ENCODE measurements around the gene IQCF2.
A peak's percentile ranks its signal among the peaks of the same experiment; 100 is the strongest.
"Not testable (repeated sequence)": the region's sequence is repeated elsewhere in the genome, so short reads cannot be mapped to it uniquely, and the experiment has no call there.

IQCF2 gene

DNA sequence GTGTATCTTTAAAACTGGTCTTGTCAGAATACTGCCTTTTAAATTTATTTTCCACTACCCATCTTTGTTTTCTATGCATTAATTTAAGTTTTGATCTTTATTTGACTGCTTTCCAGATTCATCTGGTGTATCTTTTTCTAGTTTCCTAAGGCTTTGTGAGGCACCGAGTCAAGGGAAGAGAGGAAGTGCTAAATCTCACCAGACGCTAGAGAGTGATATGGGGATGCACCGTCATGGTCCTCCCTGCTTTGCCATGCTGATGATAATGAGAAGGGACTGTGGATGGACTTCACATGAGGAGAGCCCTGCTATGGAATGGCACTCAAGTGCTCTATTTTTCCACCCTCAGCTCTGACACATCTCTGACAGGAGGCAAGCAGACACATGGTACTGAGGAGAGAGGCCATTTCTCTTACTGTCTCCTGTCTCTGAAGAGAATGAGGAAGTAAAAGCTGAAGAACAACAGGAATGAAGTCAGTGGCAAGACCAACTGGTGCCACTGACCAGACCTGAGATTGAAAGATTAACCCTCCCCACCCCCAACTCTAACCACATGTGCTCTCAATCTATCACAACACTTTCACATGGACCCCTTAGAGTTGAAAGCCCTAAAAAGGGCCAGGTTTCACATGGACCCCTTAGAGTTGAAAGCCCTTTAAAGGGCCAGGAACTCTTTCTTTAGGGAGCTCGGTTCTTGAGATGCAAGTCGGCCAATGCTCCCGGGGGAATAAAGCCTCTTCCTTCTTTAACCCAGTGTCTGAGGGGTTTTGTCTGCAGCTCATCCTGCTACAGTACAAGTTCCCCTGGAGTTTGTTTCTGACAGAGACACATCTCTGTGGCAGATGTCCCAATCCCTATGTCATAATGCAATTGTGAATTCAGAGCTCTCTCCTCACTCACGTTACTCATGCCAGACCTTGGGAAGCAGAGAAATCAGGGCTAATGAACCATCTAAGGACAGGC is at the start of gene IQCF2:
IQCF2 (plus strand) TSS at position 913 of the 963 bp plus-strand sequence. CDS start 52 bp downstream, outside the sequence.
- no peak for FAIRE-seq
- TF ChIP-seq POLR2A (IDR thresholded peaks at IDR 0.05; ENCODE audit: low read depth, low read length): no peak
- DNase-seq (ENCODE audit: insufficient read length, low spot score): no peak

DNA sequence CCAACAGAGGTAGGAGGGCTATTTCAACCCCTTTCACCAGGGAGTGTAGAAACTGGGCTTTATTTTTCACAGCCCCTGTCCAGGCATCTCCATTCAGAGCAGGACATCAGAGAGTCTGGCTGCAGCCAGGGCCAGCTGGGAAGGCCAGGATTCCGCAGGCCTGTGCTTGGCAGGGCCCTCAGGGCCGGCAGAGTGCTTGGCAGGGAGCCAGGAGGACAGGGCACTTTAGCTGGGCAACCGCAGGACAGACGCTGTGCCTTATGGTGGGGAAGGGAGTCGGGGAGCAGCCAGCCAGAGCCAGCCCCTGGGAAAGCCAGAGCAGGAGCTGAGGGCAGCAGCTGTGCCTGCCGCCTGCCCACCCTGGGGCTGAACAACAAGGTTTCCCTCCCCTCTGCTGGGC is 47.9 kb upstream of the IQCF2 start:
- TF ChIP-seq POLR2A (IDR thresholded peaks at IDR 0.05; ENCODE audit: low read depth, low read length): no peak
- FAIRE-seq (no peak), DNase-seq (ENCODE audit: insufficient read length, low spot score) (no peak)

DNA sequence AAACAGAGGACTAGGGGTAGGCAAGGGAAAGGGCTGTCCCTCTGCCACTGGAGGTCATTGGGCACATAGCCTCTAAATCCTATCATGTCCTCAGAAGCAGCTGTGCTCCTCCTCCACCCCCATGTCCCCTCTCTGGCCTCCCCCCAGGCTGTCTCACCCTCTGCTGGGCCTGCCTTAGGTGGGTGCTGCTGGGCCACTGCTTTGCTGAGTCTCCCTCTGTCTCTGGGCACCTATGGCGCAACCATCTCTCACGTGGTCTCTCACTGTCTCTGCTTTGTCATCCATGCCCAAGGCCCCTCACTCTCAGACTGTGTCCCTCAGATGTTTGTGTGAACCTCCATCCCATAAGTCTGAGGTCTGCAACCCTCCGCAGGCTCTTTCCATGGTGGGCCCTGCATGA is 47.4 kb upstream of the IQCF2 start:
- FAIRE-seq (no peak), DNase-seq (ENCODE audit: insufficient read length, low spot score) (no peak)
- TF ChIP-seq POLR2A (IDR thresholded peaks at IDR 0.05; ENCODE audit: low read depth, low read length): no peak

DNA sequence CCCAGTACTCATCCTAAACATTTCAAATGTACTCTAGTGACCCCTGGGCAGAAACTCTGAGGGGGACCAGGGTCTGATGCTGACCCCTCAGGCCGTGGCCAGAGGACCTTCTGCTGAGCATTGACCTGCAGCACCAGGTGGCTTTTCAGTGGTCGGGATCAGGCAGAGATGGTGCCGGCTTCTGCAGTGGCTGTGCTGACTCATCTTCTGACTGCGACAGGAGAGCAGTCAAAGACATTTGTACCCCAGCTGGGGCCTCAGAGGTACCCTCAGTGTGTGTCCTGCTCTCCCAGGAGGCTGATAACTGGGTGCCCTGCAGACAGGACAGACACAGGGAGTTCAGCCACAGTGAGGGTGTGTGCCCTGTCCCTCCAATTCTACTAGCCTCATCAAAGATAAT is 45.8 kb upstream of the IQCF2 start:
- FAIRE-seq: no peak
- no peak for TF ChIP-seq POLR2A (IDR thresholded peaks at IDR 0.05; ENCODE audit: low read depth, low read length)

DNA sequence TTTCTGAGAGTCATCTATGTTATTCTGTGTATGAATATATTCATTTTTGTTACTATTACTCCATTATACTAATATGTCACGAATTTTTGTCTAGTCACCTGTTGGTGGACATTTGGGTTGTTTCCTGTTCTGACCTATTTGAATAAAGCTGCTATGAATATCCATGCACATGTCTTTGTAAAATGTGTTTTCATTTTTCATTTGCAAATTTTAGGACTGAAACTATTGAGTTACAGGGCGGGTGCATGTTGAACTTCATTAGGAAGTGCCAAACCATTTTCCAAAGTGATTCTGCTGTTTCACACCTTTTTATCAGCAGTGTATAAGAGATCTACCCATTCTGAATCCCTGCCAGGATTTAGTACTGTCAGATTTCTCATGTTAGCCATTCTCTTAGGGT is 44.7 kb upstream of the IQCF2 start:
- TF ChIP-seq POLR2A (IDR thresholded peaks at IDR 0.05; ENCODE audit: low read depth, low read length): no peak
- FAIRE-seq: no peak
- DNase-seq (ENCODE audit: insufficient read length, low spot score): no peak

More for the DNA sequence above, 45.8 kb upstream of the IQCF2 start:
- DNase-seq (ENCODE audit: insufficient read length, low spot score): no peak

DNA sequence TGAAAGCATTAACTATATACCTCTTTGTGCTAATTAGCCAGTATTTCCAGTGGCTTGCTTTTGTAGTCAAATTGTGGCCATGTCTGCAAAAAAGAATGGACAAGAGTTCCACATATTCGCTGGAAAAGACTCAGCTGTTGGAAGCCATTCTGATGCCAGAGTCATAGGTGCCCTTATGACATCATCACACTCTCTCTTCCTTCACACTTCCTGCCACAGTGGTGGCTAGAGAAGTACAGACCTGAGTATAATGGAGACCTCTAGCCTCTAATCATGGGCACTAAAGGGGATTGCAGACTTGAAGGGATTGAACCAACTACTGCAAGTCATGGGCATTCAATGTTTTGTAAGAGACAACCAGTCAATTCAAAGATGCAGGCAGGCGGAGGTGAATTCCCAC is 44.0 kb upstream of the IQCF2 start:
- no peak for TF ChIP-seq POLR2A (IDR thresholded peaks at IDR 0.05; ENCODE audit: low read depth, low read length)
- no peak for FAIRE-seq

DNA sequence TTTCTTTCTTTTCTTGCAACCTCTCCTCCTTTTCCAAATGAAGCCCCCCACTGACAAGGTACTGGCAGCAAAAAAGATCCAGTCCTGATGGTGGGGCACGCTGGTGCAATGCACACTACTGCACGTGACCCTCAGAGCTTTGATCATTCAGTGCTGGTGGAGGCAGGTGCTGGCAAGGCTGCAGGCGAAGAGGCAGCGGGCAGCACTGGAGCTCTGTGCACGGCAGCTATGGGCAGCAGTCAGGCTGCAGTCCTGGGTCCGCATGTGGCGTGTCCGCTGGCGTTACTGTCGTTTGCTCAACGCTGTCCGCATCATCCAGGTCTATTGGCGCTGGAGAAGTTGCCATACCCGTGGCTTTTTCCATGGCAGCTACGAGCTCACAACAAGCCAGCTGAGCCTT is 42.3 kb upstream of the IQCF2 start:
- DNase-seq (ENCODE audit: insufficient read length, low spot score) (no peak), FAIRE-seq (no peak)
- TF ChIP-seq POLR2A (IDR thresholded peaks at IDR 0.05; ENCODE audit: low read depth, low read length): no peak

More for the DNA sequence above, 44.0 kb upstream of the IQCF2 start:
- no peak for DNase-seq (ENCODE audit: insufficient read length, low spot score)

DNA sequence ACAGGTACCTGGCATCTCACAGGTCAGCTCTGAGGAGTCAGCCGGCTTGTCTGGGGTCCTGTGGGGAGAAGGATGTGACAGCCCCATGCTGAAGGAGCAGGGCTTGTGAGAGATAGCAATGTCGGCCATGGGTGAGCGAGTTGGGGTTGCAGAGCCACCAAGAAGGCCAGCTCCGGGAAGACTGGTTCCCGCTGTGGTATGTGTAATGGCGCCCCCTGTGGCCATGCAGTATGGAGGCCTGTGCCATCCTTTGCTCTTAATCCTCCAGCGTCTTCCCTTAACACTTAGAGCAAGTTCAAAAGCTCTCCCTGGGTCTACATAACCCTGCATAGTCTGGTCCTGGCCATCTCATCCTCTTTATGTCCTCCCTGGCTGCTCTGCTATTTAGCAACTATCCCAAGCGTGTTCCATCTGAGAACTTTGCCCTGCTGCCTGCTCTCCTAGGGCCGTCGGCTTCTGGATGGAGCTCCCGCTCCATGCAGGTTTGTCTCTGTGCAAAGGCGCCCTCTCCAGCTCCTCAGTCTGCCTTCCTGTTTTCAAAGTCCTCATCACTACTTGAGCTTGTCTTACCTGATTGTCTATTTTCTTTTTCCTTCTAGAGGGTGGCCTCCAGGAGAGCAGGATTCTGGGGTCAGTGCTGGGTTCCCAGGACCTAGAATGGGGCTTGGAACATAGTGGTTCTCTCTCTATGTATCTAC is 41.6 kb upstream of the IQCF2 start:
- no peak for TF ChIP-seq POLR2A (IDR thresholded peaks at IDR 0.05; ENCODE audit: low read depth, low read length)
- FAIRE-seq (no peak), DNase-seq (ENCODE audit: insufficient read length, low spot score) (peak; percentile 29)

DNA sequence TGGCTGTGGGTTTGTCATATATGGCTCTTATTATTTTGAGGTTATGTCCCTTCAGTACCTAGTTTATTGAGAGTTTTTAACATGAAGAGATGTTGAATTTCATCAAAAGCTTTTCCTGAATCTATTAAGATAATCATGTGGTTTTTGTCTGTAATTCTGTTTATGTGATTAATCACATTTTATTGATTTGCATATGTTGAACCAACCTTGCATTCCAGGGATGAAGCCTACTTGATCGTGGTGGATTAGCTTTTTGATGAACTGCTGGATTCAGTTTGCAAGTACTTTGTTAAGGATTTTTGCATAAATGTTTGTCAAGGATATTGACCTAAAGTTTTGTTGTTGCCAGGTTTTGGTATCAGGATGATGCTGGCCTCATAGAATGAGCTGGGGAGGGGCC is 33.1 kb upstream of the IQCF2 start:
- DNase-seq (ENCODE audit: insufficient read length, low spot score) (no peak), FAIRE-seq (no peak)
- TF ChIP-seq POLR2A (IDR thresholded peaks at IDR 0.05; ENCODE audit: low read depth, low read length): no peak

DNA sequence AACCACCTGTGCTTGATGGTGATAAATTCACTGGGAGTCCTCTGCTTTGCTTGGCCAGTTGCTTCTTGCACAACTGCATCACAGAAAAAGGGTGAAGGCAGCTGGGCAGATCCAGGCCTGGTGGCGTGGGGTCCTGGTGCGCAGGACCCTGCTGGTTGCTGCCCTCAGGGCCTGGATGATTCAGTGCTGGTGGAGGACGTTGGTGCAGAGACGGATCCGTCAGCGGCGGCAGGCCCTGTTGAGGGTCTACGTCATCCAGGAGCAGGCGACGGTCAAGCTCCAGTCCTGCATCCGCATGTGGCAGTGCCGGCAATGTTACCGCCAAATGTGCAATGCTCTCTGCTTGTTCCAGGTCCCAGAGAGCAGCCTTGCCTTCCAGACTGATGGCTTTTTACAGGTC is 31.1 kb upstream of the IQCF2 start:
- TF ChIP-seq POLR2A (IDR thresholded peaks at IDR 0.05; ENCODE audit: low read depth, low read length): no peak
- DNase-seq (ENCODE audit: insufficient read length, low spot score) (no peak), FAIRE-seq (no peak)

DNA sequence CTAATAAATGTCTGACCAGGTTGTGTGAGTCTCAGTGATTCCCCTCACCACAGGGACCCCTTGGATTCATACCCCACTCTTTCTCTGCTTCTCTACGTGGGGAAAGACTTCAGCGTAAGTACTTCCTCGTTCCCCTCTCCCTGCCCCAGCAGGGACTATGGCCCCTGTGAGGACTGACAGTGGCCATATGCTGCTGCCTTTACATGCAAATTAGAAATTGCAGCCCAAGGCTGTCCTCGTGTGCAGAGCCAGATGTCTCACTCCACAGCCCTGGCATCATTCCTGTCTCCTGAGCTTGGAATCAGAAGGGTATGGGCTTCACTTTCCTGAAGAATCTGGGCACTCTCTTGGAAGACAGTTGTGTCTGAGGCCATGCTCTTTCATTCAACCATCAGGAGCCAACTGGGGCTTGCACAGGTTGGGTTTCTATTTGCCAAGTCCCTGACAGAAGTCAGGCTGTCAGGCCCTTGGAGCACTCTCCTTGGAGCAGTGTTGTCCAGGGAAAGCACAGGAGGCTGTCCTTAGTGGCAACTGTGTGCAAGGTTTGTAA is 30.5 kb upstream of the IQCF2 start:
- FAIRE-seq: no peak
- DNase-seq (ENCODE audit: insufficient read length, low spot score): no peak
- no peak for TF ChIP-seq POLR2A (IDR thresholded peaks at IDR 0.05; ENCODE audit: low read depth, low read length)

DNA sequence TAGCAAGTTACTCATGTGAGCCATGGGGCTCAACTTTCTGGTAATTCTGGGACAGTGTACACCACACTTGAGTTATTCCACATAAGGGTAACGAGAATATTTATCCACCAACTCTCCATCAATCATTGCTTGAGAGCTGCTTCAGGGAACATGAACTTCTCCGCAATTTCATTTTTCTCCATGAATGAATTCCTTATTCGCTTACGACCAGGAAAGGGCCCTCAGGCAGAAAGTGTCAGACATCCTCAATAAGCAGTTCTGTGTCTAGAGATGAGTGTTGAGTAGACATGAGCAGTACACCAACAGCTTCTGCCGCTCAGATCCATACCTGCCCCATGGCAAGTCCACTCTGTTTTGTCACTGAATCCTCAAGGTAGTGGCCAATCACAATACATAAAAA is 24.8 kb upstream of the IQCF2 start:
- no peak for FAIRE-seq

DNA sequence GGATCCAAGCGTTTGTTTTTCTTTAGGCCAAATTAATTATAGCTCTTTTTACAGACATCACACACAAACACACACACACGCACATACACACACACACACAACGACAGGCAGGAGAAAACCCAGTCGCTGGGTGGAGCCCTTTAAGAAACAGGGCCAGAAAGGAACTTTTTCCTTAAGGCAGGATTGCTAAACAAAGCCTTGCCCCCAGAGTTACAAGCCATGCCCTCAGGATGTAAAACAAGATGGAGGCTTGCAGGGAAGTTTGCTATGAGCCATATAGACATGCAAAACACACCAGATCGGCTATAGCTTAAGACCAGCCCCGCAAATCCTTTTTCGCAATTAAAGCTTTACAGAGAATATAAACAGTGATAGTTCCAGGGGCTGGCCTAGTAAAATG is 16.3 kb upstream of the IQCF2 start:
- DNase-seq (ENCODE audit: insufficient read length, low spot score): no peak
- no peak for TF ChIP-seq POLR2A (IDR thresholded peaks at IDR 0.05; ENCODE audit: low read depth, low read length)
- FAIRE-seq: no peak

More for the DNA sequence above, 24.8 kb upstream of the IQCF2 start:
- no peak for DNase-seq (ENCODE audit: insufficient read length, low spot score)
- no peak for TF ChIP-seq POLR2A (IDR thresholded peaks at IDR 0.05; ENCODE audit: low read depth, low read length)

DNA sequence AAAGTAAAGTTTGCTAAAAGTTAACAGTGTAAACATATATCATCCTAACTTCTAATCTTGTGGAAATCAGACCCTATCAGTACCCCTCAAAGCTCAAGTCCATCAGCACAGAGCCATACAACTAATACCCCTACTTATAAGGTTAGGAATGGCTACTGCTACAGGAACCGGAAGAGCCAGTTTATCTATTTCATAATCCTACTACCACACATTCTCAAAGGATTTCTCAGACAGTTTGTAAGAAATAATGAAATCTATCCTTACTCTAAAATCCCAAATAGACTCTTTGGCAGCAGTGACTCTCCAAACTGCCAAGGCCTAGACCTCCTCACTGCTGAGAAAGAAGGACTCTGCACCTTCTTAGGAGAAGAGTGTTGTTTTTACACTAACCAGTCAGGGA is 6.0 kb upstream of the IQCF2 start:
- FAIRE-seq; DNase-seq (ENCODE audit: insufficient read length, low spot score): not testable (repeated sequence)

All from H54 (cell line).